Activated naive CD4-positive, alpha-beta T cell (primary cell): ENCODE data around the gene NOL4L.
"Not testable (repeated sequence)": the region's sequence is repeated elsewhere in the genome, so short reads cannot be mapped to it uniquely, and the experiment has no call there.

Source experiments
- DNase-seq, 4 experiments: peaks; one replicate each; lab custom pipeline; 2025; lab: John Stamatoyannopoulos, UW

Gene NOL4L

DNA sequence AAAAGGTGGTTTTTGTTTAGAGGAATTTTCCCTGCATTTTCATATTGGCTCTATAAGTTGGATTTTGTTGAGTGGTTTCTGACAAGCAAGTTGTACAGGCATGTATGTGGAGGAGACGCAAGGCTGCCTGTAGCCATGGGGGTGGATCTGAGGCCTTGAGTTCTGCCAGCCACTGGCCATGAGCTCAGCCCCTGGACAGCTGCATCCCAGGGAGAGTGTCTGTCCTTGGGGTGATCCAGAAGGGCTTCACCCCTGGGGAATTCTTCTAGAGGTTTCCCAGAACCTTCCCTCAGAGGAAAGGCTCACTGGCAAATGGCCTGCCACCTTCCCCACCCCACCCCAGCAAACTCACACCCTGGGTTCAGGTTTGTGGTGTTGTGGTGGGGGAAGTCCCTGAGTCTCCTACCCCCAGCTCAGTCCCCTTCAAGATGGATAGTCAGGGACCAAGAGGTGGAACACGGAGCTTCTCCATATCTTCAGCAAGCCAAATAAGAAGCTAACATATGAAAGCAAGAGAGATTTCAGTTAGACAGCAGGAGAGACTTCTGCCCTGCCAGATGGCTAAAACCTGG lies 11.6 kb upstream of the NOL4L start:
- DNase-seq, result no peak

DNA sequence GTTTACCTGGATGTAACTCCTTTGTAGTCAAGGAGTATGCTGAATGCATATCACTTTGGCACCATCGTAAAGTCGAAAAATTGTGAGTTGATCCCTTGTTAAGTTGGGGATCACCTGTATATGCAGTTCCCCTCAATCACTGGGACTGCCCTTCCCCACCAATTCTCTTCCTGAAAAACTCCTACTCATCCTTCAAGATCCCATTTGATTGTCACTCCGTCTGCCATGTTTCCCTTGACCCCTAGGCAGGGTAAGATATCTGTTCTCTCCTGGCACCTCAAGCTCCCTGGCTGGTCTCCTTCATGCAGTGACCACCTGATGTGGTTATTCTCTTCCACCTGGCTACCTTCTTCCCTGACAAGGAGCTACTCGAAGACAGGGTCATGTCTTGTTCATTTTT lies 10.0 kb upstream of the NOL4L start:
- no peak for DNase-seq

DNA sequence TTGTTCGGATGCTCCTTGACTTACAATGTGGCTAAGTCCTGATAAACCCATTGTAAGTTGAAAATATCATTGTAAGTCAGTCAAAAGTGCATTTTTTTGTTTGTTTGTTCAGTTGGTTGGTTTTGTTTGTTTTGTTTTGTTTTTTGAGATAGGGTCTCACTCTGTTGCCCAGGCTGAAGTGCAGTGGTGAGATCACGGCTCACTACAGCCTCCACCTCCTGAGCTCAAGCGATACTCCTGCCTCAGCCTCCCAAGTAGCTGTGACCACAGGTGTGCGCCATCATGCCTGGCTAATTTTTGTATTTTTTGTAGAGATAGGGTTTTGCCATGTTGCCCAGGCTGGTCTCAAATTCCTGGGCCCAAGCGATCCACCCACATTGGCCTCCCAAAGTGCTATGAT lies 9.5 kb upstream of the NOL4L start:
- not testable (repeated sequence) for DNase-seq

DNA sequence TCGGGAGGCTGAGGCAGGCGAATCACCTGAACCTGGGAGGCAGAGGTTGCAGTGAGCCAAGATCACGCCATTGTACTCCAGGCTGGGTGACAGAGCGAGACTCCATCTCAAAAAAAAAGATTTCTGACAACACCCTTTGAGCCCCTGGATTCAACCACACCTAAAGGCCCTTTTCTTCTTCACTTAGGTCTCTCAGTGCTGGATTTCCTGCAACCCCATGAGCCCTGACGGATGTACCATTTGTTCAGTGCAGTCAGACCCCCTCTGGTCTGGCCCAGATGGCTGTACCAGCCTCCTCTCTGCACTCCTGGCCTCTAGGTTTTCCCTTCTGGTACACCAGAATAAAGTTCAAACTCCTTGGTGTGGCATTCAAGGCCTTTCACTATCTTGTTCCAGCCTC lies 9.1 kb upstream of the NOL4L start:
- DNase-seq, result no peak

DNA sequence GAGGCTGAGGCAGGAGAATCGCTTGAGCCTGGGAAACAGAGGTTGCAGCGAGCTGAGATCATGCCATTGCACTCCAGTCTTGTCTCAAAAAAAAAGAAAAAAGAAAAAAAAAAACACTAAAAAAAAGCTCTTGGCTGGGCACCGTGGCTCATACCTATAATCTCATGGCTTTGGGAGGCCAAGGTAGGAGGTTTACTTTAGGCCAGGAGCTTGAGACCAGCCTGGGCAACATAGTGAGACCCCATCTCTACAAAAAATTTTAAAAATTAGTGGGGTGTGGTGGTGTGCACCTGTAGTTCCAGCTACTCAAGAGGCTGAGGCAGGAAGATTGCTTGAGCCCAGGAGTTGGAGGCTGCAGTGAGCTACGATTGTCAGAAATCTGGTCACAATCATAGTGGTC lies 7.5 kb upstream of the NOL4L start:
- DNase-seq, result not testable (repeated sequence)

DNA sequence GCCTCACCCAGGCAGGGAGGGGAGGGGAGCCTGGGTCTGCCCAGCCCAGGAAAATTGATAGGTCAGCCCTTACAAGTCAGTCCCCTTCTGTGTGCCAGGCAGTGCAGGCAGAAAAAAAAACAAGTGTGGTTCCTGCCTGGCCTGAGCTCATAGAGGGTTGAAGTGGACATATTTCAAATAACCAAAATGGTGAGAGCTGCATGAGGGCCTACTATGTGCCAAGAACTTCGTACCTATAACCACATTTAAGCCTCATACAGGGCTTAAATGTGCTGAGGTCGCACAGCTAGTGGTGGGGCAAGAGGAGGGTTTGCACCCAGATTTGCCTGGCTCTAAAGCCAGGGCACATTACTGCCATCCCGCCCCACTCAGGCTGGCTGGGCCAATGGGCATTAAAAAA lies 6.9 kb upstream of the NOL4L start:
- DNase-seq, result no peak

DNA sequence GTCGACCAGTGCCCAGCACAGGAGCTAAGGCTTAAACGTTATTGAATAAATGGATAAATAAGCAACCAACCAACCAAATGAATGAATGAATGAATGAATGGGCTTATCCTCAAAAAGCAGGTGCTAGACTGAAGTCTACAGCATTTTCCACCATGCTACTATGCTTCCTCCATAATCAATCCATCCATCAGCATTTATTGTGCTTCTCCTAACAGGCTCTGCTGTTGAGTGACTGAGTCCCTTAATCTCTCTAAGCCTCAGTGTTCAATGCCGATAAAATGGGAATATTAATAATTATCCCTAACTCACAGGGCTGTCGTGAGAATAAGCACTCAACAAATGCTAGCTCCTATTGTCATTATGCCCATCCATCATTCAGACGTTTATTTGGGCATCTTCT lies 4.6 kb upstream of the NOL4L start:
- no peak for DNase-seq

DNA sequence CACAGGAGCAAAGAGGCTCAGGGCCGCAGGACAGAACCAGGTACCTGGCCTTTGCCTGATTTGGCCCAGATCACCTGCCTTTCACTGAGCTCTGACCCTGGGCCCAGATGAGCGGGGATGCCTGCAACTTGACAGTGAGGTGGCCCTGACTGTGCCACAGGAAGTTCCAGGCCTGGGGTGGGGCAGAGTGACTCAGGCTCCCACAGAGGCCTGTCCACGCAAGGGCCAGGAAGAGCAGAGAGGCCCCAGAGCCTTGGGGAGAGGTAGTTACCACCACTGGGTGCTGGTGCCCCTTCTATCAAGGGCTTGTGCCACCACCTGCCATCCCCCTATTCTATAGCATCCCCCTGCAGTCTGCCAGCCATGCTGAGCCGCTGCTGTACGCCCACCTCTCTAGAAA lies 4.1 kb upstream of the NOL4L start:
- DNase-seq, result no peak

DNA sequence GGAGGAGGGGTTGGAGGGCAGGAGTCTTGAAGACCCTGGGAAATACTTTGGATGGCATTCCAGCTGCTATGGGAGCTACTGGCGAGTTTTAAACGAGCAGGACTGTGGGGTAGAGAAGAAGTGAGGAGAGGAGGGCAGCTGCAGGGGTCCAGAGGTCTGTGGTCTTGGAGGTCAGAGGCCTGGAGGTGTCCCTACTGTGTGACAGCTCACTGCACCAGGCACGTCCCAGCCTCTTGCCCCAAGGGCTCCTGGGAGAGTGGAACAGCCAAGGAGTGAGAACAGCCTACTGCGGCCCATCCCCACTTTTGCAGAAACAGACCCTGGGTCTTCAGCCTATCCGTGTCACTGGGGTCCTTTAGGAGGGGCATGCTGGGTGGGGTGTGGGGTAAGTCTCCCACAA lies 2.9 kb upstream of the NOL4L start:
- DNase-seq, result no peak

DNA sequence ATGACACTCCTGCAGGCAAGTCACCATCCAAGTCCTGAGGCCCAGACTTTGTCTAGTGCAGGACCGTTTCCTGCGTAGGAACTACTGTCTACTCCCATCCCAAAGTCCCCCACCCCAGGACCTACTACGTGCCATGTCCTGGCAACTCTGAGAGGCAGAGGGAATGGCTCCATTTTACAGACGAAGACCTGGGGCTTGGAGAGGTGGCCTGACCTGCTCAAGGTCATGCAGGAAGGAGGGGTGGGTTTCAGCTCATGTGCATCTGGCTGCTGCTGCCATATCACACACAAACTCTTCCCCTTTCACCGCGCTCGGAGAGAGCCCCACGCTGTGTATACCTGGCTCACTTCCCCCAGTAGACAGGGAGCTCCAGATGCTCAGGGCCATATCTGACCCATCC lies 1.2 kb upstream of the NOL4L start:
- DNase-seq, result no peak

DNA sequence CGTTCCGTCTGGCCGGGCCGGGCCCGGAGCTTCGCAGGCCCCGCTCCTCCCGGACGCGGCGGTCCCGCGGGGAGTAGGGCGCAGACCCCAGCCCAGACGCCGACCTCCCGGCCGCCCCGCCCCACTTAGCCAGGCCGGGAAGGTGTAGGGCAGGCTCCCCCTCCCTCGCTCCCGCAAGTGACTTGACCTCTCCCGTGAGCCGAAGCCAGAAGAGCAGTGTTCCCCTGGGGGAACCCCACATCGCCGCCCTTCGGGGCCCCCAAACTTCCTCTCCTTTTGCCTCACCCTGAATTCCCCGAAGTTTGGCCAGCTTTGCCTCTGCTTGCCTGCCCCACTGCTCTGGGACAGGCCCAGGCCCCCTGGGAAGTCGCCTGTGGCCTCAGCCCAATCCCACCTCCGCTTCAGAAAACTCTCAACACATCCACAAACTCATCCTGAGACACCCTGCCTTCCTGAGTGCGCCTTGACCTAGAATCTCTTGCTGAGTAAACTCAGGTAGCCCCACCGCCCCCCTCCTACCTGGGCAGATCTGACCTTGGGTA lies 524 bp upstream of the NOL4L start:
- DNase-seq, result no peak

DNA sequence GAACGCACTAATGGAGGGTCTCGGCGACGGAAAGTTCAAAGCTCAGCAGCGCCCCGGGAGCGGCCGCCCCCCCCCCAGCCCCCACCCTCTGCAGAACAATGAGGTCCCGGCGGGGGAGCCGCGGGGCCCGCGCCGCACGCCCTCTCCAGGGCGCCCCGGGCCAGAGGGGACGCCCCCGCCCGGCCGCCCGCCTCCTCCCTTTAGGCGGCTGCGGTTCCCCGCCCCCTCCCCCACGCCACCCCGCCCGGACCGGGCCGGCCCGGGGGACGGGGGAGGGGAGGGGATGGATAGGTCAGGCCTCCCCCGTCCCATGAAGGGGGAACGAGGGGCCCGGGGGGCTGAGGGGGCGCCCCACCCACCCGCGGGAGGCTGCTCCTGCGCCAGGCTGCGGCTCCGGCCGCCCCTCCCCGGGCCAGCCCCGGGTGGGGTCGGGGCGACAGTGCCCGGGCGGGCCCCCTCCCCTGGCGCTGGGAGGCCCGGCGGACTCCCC lies 1.5 kb downstream of the NOL4L start:
- peak in 1 of 4 experiments; percentile 27 for DNase-seq

DNA sequence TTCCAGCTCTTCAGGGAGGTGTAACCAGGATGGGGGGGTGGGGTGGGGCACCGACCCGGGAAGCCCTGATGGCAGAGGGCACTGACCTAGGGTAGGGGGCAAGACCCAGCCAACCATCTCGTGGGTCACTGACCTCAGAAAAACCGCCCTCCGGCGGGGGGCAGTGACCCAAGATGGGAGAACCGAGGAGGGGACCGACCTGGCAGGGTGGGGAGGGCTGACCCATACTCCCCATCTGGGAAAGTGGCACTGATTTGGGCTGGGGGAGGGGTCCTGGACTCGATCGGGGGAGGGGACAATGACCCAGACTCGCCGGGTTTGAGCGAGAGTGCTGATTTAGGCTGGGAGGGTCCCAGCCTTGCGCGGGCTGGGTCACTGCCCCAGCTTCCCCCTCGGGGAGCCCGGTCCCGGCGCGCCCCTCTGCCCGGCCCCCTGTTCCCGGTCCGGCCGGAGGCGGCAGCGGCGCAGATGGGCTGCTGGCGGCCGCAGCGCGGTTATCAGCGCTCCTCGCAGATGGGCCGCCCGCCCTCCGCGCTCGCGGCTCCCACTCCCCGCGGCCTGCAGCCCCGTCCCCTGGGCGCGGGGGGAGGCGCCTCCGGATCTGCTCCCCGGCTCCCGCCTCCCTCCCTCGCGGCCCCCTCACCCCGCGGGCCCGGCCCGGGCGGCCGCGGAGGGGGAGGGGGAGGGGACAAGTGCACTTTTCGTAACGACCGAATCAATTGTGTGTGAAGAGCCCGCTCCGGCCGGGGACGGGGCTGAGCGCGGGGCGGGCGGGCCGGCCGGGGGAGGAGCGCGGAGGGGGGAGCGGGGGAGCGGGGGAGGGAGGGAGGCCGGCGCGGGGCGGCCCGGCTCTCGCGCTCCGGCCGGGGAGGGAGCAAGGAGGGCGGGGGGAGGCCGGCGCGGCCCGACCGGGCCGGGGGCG lies 2.2 kb downstream of the NOL4L start:
- DNase-seq, result peak in 1 of 4 experiments; percentile 18

DNA sequence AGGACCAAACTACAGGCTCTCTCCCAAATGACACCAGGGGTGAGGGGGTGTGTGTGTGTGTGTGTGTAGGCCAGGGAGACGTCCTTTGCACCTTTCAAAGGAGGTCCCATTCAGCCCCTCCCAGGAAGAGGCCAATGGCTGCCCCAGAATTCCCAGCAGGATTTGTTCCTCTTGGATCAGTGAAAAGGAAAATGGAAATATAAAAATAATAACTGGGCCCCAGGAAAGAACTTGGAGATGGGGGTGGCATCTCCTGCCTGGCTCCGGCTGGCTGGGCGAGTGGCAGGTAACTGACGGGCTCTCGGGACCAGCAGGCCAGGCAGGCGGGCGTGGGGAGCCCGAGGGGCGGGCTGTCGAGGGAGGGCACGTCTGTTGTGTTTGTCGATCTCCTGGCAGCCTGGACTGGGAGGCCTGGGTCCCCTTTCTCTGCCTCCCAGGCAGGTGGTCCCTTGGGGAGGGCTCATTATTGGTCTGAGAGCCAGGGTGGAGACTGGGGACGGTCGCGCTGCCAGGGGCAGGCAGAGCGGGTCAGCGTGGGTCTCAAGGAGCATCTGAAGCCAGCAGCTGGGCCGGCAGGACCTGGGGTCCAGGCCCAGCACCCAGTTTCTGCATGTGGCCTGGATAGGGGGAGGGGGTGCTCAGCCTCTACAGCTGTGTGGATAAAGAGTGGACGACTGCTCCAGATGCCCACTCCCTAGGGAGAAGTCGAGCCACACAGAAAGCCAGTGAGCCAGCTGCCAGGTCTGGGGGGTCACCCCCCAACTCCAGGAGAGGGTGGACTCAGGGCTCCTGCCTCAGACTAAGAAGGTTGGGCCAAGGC lies 3.1 kb downstream of the NOL4L start:
- DNase-seq, result peak in 1 of 4 experiments; percentile 16

DNA sequence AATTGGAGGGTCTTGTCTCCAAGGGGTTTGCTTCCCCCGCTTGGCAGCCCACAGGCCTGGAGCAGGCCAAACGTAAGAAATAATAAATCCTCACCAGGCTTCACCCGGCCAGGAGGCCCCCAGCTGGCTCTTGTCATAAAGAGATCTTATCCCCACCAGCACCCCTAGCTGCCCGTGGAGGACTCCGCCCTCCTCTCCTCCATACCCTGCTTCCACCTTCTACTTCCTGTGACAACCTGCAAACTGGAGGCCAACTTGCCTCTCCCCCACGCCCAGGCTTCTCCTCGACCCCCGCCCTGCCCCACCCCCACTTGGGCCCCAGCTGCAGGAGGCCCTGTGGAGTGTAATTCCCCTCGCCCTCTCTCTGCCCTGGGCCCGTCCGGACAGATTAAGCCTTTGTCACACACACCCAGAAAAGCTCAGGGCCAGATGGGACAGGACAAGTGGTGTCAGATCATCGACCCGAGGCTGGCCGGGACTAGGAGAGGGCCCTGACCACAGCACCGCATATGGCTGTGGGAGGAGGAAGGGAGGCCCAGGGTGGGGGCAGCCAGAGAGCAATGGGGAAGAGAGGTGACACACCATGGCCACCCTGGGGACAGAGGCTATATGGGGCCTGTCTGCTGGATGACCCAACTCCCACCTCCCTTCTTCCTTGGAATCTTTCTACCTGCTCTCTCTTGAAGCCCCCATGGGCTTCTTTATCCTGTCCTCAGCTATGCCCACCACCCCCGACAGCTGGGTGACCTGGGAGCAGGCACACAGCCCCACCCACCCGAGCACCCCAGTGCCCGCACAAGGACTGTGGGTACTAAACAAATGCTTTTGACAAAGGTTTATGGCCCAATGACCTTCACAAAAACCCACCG lies 3.9 kb downstream of the NOL4L start:
- DNase-seq, result peak in 1 of 4 experiments; percentile 15

DNA sequence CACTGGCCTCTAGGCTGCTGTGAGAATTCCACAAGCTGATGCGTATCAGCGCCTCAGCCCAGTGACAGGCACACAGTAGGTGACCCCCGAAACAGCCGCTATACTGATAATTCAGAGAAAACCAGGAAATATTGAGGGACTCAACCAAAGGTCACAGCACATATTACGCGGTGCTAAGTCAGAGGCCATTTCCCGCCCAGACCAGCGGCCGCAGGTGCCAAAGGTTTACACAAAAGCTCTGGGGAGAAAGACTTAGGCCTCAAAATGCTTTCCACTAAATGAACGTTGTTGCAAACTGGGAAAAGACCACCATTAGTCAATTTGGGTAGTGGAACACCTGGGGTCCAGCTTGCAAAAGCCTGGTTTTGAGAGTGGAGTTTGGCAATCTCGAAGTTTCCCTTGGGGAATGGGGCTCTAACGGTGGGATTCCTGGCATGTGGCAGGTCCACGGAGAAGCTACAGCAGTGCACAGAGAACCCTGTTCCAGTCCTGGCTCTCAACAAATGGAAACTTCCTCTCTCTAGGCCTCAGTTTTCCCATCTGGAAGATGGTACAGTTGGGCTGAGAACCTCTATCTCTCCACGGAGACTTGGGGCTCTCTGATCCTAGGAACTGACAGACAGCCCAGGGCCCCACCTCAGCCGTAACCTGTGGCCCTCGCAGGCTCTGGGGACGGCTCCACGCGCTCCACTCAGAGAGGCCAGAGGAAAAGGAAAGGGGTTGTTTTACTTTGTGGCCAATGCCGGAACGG lies 4.7 kb downstream of the NOL4L start:
- no peak for DNase-seq

DNA sequence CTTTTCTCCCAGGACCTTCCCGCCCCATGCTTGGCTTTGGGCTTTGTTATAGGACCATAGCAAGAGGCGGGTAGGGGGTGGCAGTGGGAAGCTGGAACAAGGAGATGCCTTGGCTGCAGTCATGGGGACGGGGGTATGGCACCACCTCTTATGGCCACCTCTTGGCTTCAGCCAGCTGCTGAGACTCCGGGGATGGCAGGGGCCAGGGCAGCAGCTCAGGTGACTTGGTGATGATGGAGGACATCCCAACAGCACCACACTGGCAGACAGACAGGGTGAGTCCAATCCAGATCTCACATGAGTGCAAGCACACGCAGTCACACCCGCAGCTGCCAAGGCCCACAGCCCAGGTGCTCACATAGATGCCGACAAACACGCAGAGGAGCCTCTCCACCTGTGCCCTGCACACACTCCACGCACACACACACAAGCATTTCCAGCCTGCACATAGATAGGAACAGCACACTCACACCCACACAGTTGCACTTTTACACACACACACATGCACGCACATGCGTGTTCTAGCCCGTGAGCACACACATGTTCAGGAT lies 6.2 kb downstream of the NOL4L start:
- no peak for DNase-seq

DNA sequence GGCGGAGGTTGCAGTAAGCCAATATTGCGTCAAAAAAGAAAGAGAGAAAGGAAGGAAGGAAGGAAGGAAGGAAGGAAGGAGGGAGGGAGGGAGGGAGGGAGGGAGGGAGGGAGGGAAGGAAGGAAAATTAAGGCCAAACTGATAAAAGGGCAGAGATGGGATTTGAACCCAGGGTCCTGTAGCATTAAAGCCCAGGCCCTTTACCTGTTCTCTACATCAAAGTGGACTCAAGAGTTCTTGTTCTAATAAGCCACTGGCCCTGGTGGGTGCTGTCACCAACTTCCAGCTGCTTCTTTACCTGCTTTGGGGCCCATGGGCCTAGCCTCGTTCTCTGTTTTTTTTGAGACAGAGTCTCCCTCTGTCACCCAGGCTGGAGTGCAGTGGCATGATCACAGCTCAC lies 7.1 kb downstream of the NOL4L start:
- not testable (repeated sequence) for DNase-seq

DNA sequence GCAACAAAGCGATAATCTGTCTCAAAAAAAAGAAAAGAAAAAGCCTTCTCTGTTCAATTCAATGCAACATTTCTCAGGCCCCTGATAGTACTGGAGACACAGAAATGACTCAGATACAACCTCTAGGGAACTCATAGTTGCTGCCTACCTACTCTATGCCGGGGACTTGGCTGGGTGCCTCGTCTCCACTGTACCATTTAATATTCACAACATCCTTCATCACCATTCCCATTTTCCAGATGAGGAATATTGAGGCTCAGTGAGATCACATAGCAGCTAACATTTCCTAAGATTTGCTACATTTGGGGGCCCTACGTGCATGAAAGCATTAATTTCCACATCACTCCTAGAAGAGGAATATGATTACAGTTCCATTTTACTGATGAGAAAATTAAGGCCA lies 7.5 kb downstream of the NOL4L start:
- DNase-seq, result no peak

DNA sequence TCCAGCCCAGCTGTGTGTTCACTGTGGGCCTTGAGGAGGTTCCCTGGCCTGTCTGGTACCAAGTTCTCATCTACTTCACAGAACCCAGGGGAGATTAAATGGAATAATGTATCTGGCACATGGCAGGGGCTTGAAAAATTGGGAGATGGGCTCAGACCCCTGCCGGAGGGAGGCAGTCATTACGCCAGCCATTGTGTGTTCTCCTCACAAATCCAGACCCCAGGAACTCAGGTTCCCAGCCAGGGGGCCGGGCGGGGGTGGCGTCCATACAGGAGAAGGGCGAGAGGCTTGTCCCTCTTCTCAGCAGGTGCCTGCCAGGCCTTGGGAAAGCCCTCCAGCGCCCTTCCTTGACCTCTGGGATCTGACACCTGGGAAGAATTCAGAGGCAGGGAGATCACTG lies 8.1 kb downstream of the NOL4L start:
- no peak for DNase-seq
